Erythroblast (primary cell): ENCODE results near the gene SRD5A3.

Experiments used
- GATA1 ChIP-seq: IDR thresholded peaks from 2 replicates; pipeline ENCODE4 v1.6.1; 2011; ENCODE audit warnings: low read depth, mild to moderate bottlenecking, control low read depth, low read length, moderate library complexity
- POLR2A ChIP-seq: IDR thresholded peaks from 2 replicates; pipeline ENCODE4 v1.6.1; 2011; ENCODE audit warnings: mild to moderate bottlenecking, low read length

DNA sequence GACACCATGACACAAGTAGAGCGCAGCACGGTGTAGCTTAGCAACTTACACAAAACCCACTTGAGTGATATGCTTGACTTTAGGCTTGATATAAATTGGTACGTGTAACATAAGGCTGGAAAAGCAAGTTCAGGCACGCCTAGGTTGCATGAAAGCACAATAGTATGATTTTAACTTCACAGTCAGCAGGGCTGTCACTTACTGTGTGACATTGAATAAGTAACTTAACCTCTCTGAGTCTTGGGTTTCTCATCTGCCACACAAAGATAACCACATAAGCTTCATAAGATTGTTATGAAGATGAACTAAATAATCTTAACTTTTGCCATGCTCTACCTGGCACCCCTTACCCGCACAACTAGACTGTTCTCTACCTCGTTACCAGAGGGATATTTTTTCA, 9.5 kb downstream of the SRD5A3 start:
- TF ChIP-seq POLR2A (no peak), GATA1 (no peak)
